GM12801 (cell line): ENCODE data around the gene EVC2.

ENCODE experiments used
- CTCF ChIP-seq: IDR thresholded peaks from one replicate; pipeline ENCODE4 v1.5.1; 2011; ENCODE audit warnings: control low read depth; ENCODE audit not compliant: insufficient read length; ENCODE audit errors: extremely low read depth

The EVC2 gene

GRCh38 chr4:5686338-5686737, 22.0 kb downstream of the EVC2 start:
- no peak for TF ChIP-seq CTCF

- TF ChIP-seq CTCF = no peak
Measured at GRCh38 chr4:5685296-5685695, 23.1 kb downstream of the EVC2 start.

- TF ChIP-seq CTCF = no peak
Measured at GRCh38 chr4:5683566-5683965, 24.8 kb downstream of the EVC2 start.

- no peak for TF ChIP-seq CTCF
Measured at GRCh38 chr4:5678977-5679376, 29.4 kb downstream of the EVC2 start.

- TF ChIP-seq CTCF = no peak
Measured at GRCh38 chr4:5676763-5677162, 31.6 kb downstream of the EVC2 start.

- TF ChIP-seq CTCF = no peak
Measured at GRCh38 chr4:5666741-5667140, 41.6 kb downstream of the EVC2 start.

GRCh38 chr4:5664778-5665177, 43.6 kb downstream of the EVC2 start:
- TF ChIP-seq CTCF = no peak

GRCh38 chr4:5662555-5662954, 45.8 kb downstream of the EVC2 start:
- no peak for TF ChIP-seq CTCF
